Measurements from ENCODE around the gene GALP.

DNA sequence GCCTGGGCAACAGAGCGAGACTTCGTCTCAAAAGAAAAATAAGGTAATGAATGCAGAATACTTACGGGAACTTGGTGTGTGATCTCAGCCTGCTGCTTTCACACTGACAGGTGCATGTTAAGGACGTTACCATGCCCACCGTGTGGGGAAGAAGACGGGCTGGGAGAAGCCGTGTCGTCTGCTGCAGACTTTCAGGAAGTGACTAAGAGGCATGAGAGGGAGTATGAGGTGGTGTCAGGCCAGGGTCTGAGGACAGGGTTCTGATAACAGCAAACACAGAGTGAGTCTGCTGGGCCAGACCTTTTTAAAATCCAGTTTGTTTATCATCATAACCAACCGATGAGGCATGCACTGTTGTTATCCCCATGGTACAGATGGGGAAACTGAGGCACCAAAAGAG, 13.6 kb upstream of the GALP start:
- TF ChIP-seq, protein P1, sequence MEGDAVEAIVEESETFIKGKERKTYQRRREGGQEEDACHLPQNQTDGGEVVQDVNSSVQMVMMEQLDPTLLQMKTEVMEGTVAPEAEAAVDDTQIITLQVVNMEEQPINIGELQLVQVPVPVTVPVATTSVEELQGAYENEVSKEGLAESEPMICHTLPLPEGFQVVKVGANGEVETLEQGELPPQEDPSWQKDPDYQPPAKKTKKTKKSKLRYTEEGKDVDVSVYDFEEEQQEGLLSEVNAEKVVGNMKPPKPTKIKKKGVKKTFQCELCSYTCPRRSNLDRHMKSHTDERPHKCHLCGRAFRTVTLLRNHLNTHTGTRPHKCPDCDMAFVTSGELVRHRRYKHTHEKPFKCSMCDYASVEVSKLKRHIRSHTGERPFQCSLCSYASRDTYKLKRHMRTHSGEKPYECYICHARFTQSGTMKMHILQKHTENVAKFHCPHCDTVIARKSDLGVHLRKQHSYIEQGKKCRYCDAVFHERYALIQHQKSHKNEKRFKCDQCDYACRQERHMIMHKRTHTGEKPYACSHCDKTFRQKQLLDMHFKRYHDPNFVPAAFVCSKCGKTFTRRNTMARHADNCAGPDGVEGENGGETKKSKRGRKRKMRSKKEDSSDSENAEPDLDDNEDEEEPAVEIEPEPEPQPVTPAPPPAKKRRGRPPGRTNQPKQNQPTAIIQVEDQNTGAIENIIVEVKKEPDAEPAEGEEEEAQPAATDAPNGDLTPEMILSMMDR (tag by site-specific recombination; IDR thresholded peaks at IDR 0.05), result no peak
- TF ChIP-seq ZNF404 (tag by site-specific recombination; IDR thresholded peaks at IDR 0.05), result no peak
- TF ChIP-seq, protein P2, sequence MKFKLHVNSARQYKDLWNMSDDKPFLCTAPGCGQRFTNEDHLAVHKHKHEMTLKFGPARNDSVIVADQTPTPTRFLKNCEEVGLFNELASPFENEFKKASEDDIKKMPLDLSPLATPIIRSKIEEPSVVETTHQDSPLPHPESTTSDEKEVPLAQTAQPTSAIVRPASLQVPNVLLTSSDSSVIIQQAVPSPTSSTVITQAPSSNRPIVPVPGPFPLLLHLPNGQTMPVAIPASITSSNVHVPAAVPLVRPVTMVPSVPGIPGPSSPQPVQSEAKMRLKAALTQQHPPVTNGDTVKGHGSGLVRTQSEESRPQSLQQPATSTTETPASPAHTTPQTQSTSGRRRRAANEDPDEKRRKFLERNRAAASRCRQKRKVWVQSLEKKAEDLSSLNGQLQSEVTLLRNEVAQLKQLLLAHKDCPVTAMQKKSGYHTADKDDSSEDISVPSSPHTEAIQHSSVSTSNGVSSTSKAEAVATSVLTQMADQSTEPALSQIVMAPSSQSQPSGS (tag by site-specific recombination; IDR thresholded peaks at IDR 0.05; ENCODE audit: low read depth), result no peak
- TF ChIP-seq, protein P3, sequence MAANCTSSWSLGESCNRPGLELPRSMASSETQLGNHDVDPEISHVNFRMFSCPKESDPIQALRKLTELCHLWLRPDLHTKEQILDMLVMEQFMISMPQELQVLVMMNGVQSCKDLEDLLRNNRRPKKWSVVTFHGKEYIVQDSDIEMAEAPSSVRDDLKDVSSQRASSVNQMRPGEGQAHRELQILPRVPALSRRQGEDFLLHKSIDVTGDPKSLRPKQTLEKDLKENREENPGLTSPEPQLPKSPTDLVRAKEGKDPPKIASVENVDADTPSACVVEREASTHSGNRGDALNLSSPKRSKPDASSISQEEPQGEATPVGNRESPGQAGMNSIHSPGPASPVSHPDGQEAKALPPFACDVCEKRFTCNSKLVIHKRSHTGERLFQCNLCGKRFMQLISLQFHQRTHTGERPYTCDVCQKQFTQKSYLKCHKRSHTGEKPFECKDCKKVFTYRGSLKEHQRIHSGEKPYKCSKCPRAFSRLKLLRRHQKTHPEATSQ (tag by site-specific recombination; IDR thresholded peaks at IDR 0.05), result no peak

Data from HEK293 (cell line).